GM21619 (cell line): ENCODE measurements around the gene ELOA2.
"Not testable (repeated sequence)": the region's sequence is repeated elsewhere in the genome, so short reads cannot be mapped to it uniquely, and the experiment has no call there.

Experiments
- ATAC-seq: cut with Tn5 transposase; IDR thresholded peaks from one replicate; pipeline ENCODE4 v1.9.1; 2021; ENCODE audit not compliant: unreplicated experiment

The ELOA2 gene

DNA sequence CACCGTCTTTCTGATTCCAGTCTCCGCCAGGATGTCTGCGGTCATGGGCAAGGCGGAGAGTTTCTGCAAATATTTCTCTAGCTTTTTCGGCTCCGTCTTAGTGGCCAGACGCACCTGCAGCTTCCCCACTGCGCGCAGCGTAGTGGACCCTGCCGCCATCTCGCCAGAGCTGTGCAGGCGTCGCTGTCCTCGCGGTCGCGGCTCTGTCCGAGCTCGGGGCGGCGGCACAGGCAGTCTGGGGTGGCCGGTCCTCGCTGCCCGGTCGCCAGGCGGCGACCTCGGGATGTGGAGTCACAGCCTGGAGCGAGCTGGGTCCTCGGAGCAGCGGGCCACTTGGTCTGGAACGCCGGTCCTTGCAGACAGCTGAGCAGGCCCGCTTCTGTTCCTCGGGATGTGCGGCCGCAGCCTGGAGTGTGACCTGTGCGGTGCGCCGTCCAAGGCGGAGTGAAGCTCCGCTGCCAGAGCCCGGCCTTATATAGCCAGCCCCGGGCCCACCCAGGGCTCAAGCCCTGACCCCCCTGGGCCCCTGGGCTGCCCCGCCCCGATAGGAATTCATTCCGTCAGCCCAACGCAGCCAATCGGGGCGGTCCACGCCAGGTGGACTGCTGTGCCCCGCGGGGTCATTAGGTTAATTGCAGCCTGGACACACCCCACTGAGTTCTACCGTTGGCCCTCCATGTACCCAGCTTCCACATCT, 11.5 kb downstream of the ELOA2 start:
- not testable (repeated sequence) for ATAC-seq

DNA sequence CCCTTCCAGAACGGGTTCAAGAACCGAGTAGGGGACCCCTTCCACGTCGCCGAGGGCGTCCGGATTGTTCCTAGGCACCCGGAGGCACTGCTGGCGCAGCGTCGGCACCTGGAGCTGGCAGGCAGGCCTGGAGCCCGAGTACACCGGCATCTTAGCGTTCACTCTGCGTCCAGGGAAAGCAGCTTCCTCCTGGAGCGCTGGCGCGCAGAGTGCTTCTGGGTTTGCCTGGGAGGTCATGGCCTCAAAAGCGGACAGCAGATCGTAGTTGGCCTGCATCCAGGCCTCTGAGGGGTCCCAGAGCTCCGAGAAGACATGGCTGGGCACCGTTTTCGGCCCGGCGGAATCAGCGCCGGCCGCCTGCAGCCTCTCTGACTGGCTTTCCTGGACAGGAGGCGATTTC, 12.6 kb downstream of the ELOA2 start:
- not testable (repeated sequence) for ATAC-seq

DNA sequence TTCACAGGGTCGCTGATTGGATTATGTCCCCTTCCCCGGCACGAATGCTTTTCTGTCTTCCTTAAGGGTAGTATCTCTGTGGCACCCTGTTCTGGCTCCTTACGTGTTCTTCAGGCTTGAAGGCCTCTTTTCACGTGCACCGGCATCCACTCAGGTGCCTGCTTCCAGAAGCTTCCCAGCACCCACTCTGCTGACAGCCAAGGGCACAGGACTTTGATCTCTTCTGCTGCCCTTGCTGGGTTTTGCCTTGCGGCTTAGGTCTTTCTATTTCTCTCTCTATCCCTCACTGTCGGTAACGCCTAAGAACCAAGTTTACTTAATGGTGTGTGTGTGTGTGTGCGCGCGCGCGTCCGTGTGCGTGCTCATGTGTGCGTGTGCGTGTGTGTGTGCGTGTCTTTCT, 14.7 kb downstream of the ELOA2 start:
- ATAC-seq, result not testable (repeated sequence)

DNA sequence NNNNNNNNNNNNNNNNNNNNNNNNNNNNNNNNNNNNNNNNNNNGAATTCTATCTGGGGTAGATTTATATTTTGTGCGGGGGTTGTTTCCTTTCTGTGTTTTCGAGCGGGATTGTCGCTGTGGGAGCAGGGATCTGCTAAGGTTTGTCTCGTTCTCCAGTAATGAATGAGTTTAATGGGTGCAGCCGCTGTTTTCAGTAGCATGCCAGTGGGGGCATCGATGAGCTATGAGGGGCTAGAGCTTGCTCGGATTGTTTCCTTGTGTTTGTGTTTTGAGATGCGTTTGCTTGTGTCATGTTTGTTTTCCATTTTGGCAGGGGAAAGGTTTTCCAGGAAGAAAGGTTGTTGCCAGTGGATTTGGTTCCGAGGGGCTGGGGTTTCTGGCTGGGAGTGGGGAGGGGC, 15.6 kb downstream of the ELOA2 start:
- ATAC-seq, result not testable (repeated sequence)
